NB4 (cell line): ENCODE measurements around the gene MAN1A2.

Experiments used
- CTCF ChIP-seq: IDR thresholded peaks from one replicate; pipeline ENCODE4 v1.5.1; 2012; ENCODE audit warnings: low read depth, low read length
- MAX ChIP-seq: IDR thresholded peaks from 2 replicates; pipeline ENCODE4 v1.6.1; 2011; ENCODE audit warnings: low read depth, low read length
- POLR2A ChIP-seq: IDR thresholded peaks from 2 replicates; pipeline ENCODE4 v1.6.1; 2011; ENCODE audit warnings: mild to moderate bottlenecking; ENCODE audit not compliant: insufficient read length; ENCODE audit errors: extremely low read depth

DNA sequence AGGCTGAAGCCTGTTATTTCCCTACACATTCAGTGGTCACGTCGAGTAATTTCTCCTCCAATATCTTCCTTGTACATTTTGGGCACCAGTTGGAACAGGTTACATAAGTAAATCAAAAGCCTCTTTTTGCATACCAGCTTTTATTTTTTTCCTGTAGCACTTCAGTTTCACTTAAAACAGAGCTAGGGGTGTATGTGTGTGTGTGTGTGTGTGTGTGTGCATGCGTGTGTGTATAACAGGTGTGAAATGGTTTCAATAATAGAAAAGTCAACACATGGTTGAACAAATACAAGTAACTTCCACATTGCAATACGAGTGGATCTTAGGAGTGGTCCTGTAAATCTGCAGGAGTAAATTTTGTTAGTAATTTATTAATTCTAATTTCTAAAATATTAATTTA, 3.0 kb upstream of the MAN1A2 start:
- TF ChIP-seq CTCF (no peak), POLR2A (no peak), MAX (no peak)
